Immature natural killer cell (primary cell): ENCODE data around the gene ZBTB8OS. TPM values are rescaled to one million over a fixed set of nuclear protein-coding genes. Genes with fewer than 3 reads are reported as not detected.
"Not testable (repeated sequence)": the region's sequence is repeated elsewhere in the genome, so short reads cannot be mapped to it uniquely, and the experiment has no call there.

Source experiments
- DNase-seq, 3 donors: peaks; one replicate each; pipeline ENCODE4 v3.0.0; 2022; ENCODE audit warnings: mixed read lengths in 1 of 3
- H3K27ac Mint-ChIP-seq, 6 donors: one replicate each; pipeline ENCODE4 v1.8.0; 2020; ENCODE audit warnings: mixed read lengths in 6 of 6, mild to moderate bottlenecking in 5 of 6, inconsistent platforms in 4 of 6, moderate library complexity in 3 of 6
- H3K27me3 Mint-ChIP-seq, 3 donors: one replicate each; pipeline ENCODE4 v1.8.0; 2020 to 2021; ENCODE audit warnings: low read depth in 3 of 3, mild to moderate bottlenecking in 3 of 3, mixed read lengths in 3 of 3, moderate library complexity in 3 of 3, inconsistent platforms in 1 of 3
- H3K36me3 Mint-ChIP-seq, 3 donors: one replicate each; pipeline ENCODE4 v1.8.0; 2020; ENCODE audit warnings: mixed read lengths in 3 of 3, inconsistent platforms in 2 of 3, mild to moderate bottlenecking in 2 of 3
- H3K4me1 Mint-ChIP-seq, 2 donors: one replicate each; pipeline ENCODE4 v1.8.0; 2020; ENCODE audit warnings: inconsistent platforms in 2 of 2, mild to moderate bottlenecking in 2 of 2, mixed read lengths in 2 of 2, moderate library complexity in 1 of 2
- H3K4me3 Mint-ChIP-seq, 5 donors: one replicate each; pipeline ENCODE4 v1.8.0; 2020; ENCODE audit warnings: mild to moderate bottlenecking in 5 of 5, mixed read lengths in 5 of 5, inconsistent platforms in 3 of 5, moderate library complexity in 3 of 5
- H3K9me3 Mint-ChIP-seq, 6 donors: one replicate each; pipeline ENCODE4 v1.8.0; 2020; ENCODE audit warnings: mild to moderate bottlenecking in 6 of 6, mixed read lengths in 6 of 6, inconsistent platforms in 4 of 6, moderate library complexity in 3 of 6
- polyA plus RNA-seq, 3 donors: library from polyadenylated mRNA; unstranded; fragments of 300-500 nt; fragmentation: Illumina TruSeq; gene quantifications; one replicate each; pipeline ENCODE4 v1.2.3, GENCODE V29; 2021

Gene ZBTB8OS
- polyA plus RNA-seq, 3 donors from 2014 or later = 71.3 to 92.7 (median 92.1) TPM

- H3K4me1 Mint-ChIP-seq = peaks cover 14 to 38% of the 10 kb centered on the region in 2 donors
- H3K36me3 Mint-ChIP-seq = peaks cover 4 to 17% (median 7%) of the 10 kb centered on the region in 3 donors
- DNase-seq = no peak
- no peaks in the 10 kb centered on the region for H3K9me3 Mint-ChIP-seq
- H3K27me3 Mint-ChIP-seq = peaks cover 0 to 2% (median 0%) of the 10 kb centered on the region in 3 donors
- H3K27ac Mint-ChIP-seq = peak overlapping the region; percentile 18 to 74 (median 57)
- peak overlapping the region in 4 of 5 donors; percentile 8 to 45 (median 24) for H3K4me3 Mint-ChIP-seq
Measured at GRCh38 chr1:32636914-32637645, 13.3 kb downstream of the ZBTB8OS start.

GRCh38 chr1:32635508-32636277 lies 14.7 kb downstream of the ZBTB8OS start:
- H3K27me3 Mint-ChIP-seq = peaks cover 0 to 2% (median 0%) of the 10 kb centered on the region in 3 donors
- peaks cover 14 to 35% of the 10 kb centered on the region in 2 donors for H3K4me1 Mint-ChIP-seq
- peak overlapping the region in 3 of 6 donors; percentile 15 to 34 (median 30) for H3K27ac Mint-ChIP-seq

GRCh38 chr1:32632829-32633228 lies 17.5 kb downstream of the ZBTB8OS start:
- no peak for DNase-seq
- Mint-ChIP-seq H3K36me3 (peaks cover 4 to 17% (median 7%) of the 10 kb centered on the region in 3 donors), H3K9me3 (no peaks in the 10 kb centered on the region), H3K4me1 (peaks cover 20 to 40% of the 10 kb centered on the region in 2 donors), H3K27me3 (peaks cover 2 to 4% (median 2%) of the 10 kb centered on the region in 3 donors), H3K27ac (peak overlapping the region in 4 of 6 donors; percentile 8 to 49 (median 26)), H3K4me3 (no peak overlapping the region)

More at GRCh38 chr1:32635508-32636277, 14.7 kb downstream of the ZBTB8OS start:
- peaks cover 4 to 17% (median 7%) of the 10 kb centered on the region in 3 donors for H3K36me3 Mint-ChIP-seq
- H3K4me3 Mint-ChIP-seq = no peak overlapping the region
- no peaks in the 10 kb centered on the region for H3K9me3 Mint-ChIP-seq
- no peak for DNase-seq

- Mint-ChIP-seq H3K27ac (peak overlapping the region in 1 of 6 donors; percentile 98), H3K36me3 (peaks cover 0 to 17% (median 4%) of the 10 kb centered on the region in 3 donors), H3K4me1 (peaks cover 26 to 42% of the 10 kb centered on the region in 2 donors)
- H3K27me3 Mint-ChIP-seq, H3K4me3 Mint-ChIP-seq, DNase-seq, H3K9me3 Mint-ChIP-seq: not testable (repeated sequence)
Measured at GRCh38 chr1:32630173-32630572, 20.2 kb downstream of the ZBTB8OS start.

- Mint-ChIP-seq H3K27ac (peak overlapping the region; percentile 91 to 98 (median 94)), H3K4me1 (peaks cover 38 to 40% of the 10 kb centered on the region in 2 donors), H3K4me3 (peak overlapping the region; percentile 73 to 93 (median 83)), H3K9me3 (no peaks in the 10 kb centered on the region), H3K36me3 (peaks cover 4 to 9% (median 7%) of the 10 kb centered on the region in 3 donors), H3K27me3 (peaks cover 2 to 9% (median 6%) of the 10 kb centered on the region in 3 donors)
- peak; percentile 74 to 78 (median 78) for DNase-seq
Measured at GRCh38 chr1:32627596-32628162, 22.7 kb downstream of the ZBTB8OS start.

GRCh38 chr1:32626176-32626575 lies 24.2 kb downstream of the ZBTB8OS start:
- peak overlapping the region in 1 of 5 donors; percentile 38 for H3K4me3 Mint-ChIP-seq
- peaks cover 4 to 10% (median 8%) of the 10 kb centered on the region in 3 donors for H3K36me3 Mint-ChIP-seq
- H3K9me3 Mint-ChIP-seq = no peaks in the 10 kb centered on the region
- H3K27ac Mint-ChIP-seq = peak overlapping the region; percentile 22 to 98 (median 64)
- H3K4me1 Mint-ChIP-seq = peaks cover 44 to 47% of the 10 kb centered on the region in 2 donors
- peaks cover 0 to 9% (median 6%) of the 10 kb centered on the region in 3 donors for H3K27me3 Mint-ChIP-seq
- DNase-seq = no peak

- DNase-seq = no peak
- Mint-ChIP-seq H3K9me3 (no peaks in the 10 kb centered on the region), H3K27ac (peak overlapping the region; percentile 32 to 88 (median 77)), H3K4me3 (peak overlapping the region; percentile 8 to 53 (median 43)), H3K36me3 (peaks cover 4 to 13% (median 8%) of the 10 kb centered on the region in 3 donors), H3K27me3 (peaks cover 0 to 7% (median 6%) of the 10 kb centered on the region in 3 donors), H3K4me1 (peaks cover 44 to 47% of the 10 kb centered on the region in 2 donors)
Measured at GRCh38 chr1:32623775-32624174, 26.6 kb downstream of the ZBTB8OS start.

GRCh38 chr1:32622806-32623681 lies 27.3 kb downstream of the ZBTB8OS start:
- Mint-ChIP-seq H3K27ac (peak overlapping the region; percentile 32 to 88 (median 77)), H3K4me3 (peak overlapping the region in 4 of 5 donors; percentile 23 to 53 (median 44)), H3K27me3 (peaks cover 0 to 7% (median 6%) of the 10 kb centered on the region in 3 donors), H3K36me3 (peaks cover 4 to 13% (median 8%) of the 10 kb centered on the region in 3 donors), H3K9me3 (no peaks in the 10 kb centered on the region), H3K4me1 (peaks cover 40 to 44% of the 10 kb centered on the region in 2 donors)
- DNase-seq = peak in 2 of 3 donors; percentile 20 to 21

GRCh38 chr1:32622205-32622604 lies 28.1 kb downstream of the ZBTB8OS start:
- H3K4me3 Mint-ChIP-seq = no peak overlapping the region
- no peak for DNase-seq
- H3K36me3 Mint-ChIP-seq = peaks cover 4 to 13% (median 8%) of the 10 kb centered on the region in 3 donors
- peak overlapping the region in 3 of 6 donors; percentile 12 to 88 (median 13) for H3K27ac Mint-ChIP-seq
- no peaks in the 10 kb centered on the region for H3K9me3 Mint-ChIP-seq
- H3K27me3 Mint-ChIP-seq = no peaks in the 10 kb centered on the region
- peaks cover 32 to 35% of the 10 kb centered on the region in 2 donors for H3K4me1 Mint-ChIP-seq

- peaks cover 4 to 13% (median 8%) of the 10 kb centered on the region in 3 donors for H3K36me3 Mint-ChIP-seq
- no peaks in the 10 kb centered on the region for H3K27me3 Mint-ChIP-seq
- H3K4me1 Mint-ChIP-seq = peaks cover 23 to 29% of the 10 kb centered on the region in 2 donors
- no peaks in the 10 kb centered on the region for H3K9me3 Mint-ChIP-seq
- DNase-seq = no peak
- no peak overlapping the region for H3K4me3 Mint-ChIP-seq
- peak overlapping the region in 1 of 6 donors; percentile 29 for H3K27ac Mint-ChIP-seq
Measured at GRCh38 chr1:32619701-32620485, 30.5 kb downstream of the ZBTB8OS start.

GRCh38 chr1:32618673-32619221 lies 31.6 kb downstream of the ZBTB8OS start:
- H3K4me3 Mint-ChIP-seq = no peak overlapping the region
- H3K27ac Mint-ChIP-seq = no peak overlapping the region
- no peak for DNase-seq
- H3K27me3 Mint-ChIP-seq = no peaks in the 10 kb centered on the region
- H3K36me3 Mint-ChIP-seq = peaks cover 0 to 10% (median 3%) of the 10 kb centered on the region in 3 donors
- no peaks in the 10 kb centered on the region for H3K9me3 Mint-ChIP-seq
- peaks cover 17 to 21% of the 10 kb centered on the region in 2 donors for H3K4me1 Mint-ChIP-seq

- Mint-ChIP-seq H3K36me3 (no peaks in the 10 kb centered on the region), H3K27me3 (no peaks in the 10 kb centered on the region), H3K4me3 (peak overlapping the region in 4 of 5 donors; percentile 28 to 55 (median 50)), H3K4me1 (peaks cover 6 to 12% of the 10 kb centered on the region in 2 donors), H3K27ac (no peak overlapping the region), H3K9me3 (no peaks in the 10 kb centered on the region)
- DNase-seq = no peak
Measured at GRCh38 chr1:32613472-32613871, 36.9 kb downstream of the ZBTB8OS start.
